ENCODE results near the gene MED25. TPM values are rescaled to one million over a fixed set of nuclear protein-coding genes. Genes with fewer than 3 reads are reported as not detected.

MED25 gene
- total and polyA plus RNA-seq, 2 experiments from 2014 or later = 45.6 to 58.6 TPM

- H3K36me3 ChIP-seq (ENCODE audit: insufficient read depth) = no peaks in the 10 kb centered on the region; the same call in 1 of the 2 replicates
- no peak overlapping the region for H3K27ac ChIP-seq (ENCODE audit: low read depth)
- H3K36me3 Mint-ChIP-seq (ENCODE audit: low read depth) = peaks cover 46% of the 10 kb centered on the region
- no peak overlapping the region for H3K4me3 Mint-ChIP-seq
- no peak overlapping the region for H3K4me2 ChIP-seq
- DNase-seq (ENCODE audit: low spot score) = no peak
- H3K4me1 Mint-ChIP-seq = no peaks in the 10 kb centered on the region
- H3K4me1 ChIP-seq (ENCODE audit: insufficient read depth) = no peaks in the 10 kb centered on the region
- no peak overlapping the region for H2AFZ ChIP-seq
- no peak for TF ChIP-seq CTCF (conservative IDR thresholded peaks at IDR 0.05; ENCODE audit: low read depth in 2 of 2)
- no peak for TF ChIP-seq NANOG (IDR thresholded peaks at IDR 0.05; ENCODE audit: borderline replicate concordance)
- no peak for TF ChIP-seq REST (IDR thresholded peaks at IDR 0.05; ENCODE audit: unreplicated experiment)
- no peak for TF ChIP-seq CREB1 (CRISPR knock-in tag; IDR thresholded peaks at IDR 0.05; ENCODE audit: low read depth)
- no peak for TF ChIP-seq STAT1 (IDR thresholded peaks at IDR 0.05; ENCODE audit: unreplicated experiment)
- no peak for TF ChIP-seq EZH2 (IDR thresholded peaks at IDR 0.05; ENCODE audit: low read depth, unreplicated experiment)
- TF ChIP-seq JUNB (IDR thresholded peaks at IDR 0.05; ENCODE audit: unreplicated experiment) = no peak
- TF ChIP-seq ZNF114 (CRISPR knock-in tag; IDR thresholded peaks at IDR 0.05) = no peak
- TF ChIP-seq ZNF462 (CRISPR knock-in tag; IDR thresholded peaks at IDR 0.05) = no peak
- TF ChIP-seq ETS1 (IDR thresholded peaks at IDR 0.05) = no peak
- TF ChIP-seq POLR2AphosphoS5 (IDR thresholded peaks at IDR 0.05; ENCODE audit: low read depth) = no peak
- TF ChIP-seq ZNF331 (CRISPR knock-in tag; IDR thresholded peaks at IDR 0.05; ENCODE audit: low read depth) = no peak
- no peak for TF ChIP-seq EZH2phosphoT487 (IDR thresholded peaks at IDR 0.05; ENCODE audit: unreplicated experiment)
- peaks cover 11% of the 10 kb centered on the region for H3K27me3 Mint-ChIP-seq (ENCODE audit: insufficient read depth, low read depth, poor library complexity)
- H3F3A ChIP-seq (replicated peaks; ENCODE audit: low read depth) = 0 out of 2 replicates have a peak, but pooled peaks cover 3% of the 10 kb centered on the region
- no peaks in the 10 kb centered on the region for H3K9me2 ChIP-seq (ENCODE audit: insufficient read depth)
- H3K9me3 Mint-ChIP-seq = peaks cover 3% of the 10 kb centered on the region; the same call in 1 of the 3 replicates
- ATAC-seq = no peak
- H3K27ac Mint-ChIP-seq = no peak overlapping the region
- H3K27me3 ChIP-seq (ENCODE audit: insufficient read depth) = no peaks in the 10 kb centered on the region
- no peaks in the 10 kb centered on the region; the same call in 1 of the 2 replicates for H3K79me2 ChIP-seq (replicated peaks; ENCODE audit: insufficient read depth)
- no peak overlapping the region for H3K4me3 ChIP-seq
- peaks cover 4% of the 10 kb centered on the region for H4K20me1 ChIP-seq (replicated peaks; ENCODE audit: insufficient read depth)
These were observed 25.1 kb upstream of the MED25 start for GRCh38 chr19:49792829-49793560.

Data from GM23338 (cell line).